SH-SY5Y (cell line): Measurements from ENCODE around the gene PTPRG.

Source experiments
- GATA2 ChIP-seq: IDR thresholded peaks from 2 replicates; pipeline ENCODE4 v1.6.1; 2011; ENCODE audit warnings: mild to moderate bottlenecking, low read depth, low read length
- GATA3 ChIP-seq: IDR thresholded peaks from 2 replicates; pipeline ENCODE4 v1.6.1; 2011; ENCODE audit warnings: low read depth, mild to moderate bottlenecking, low read length, moderate library complexity

- TF ChIP-seq GATA2 (no peak), GATA3 (no peak)
Observed at GRCh38 chr3:62246094-62246493, 684.7 kb downstream of the PTPRG start.
